HCT116 (cell line): ENCODE results near the gene SLFNL1. TPM values are rescaled to one million over a fixed set of nuclear protein-coding genes. Genes with fewer than 3 reads are reported as not detected.

Experiments
- ATAC-seq: fragments of 200-7000 bp; cut with Tn5 transposase; 2 replicates; pipeline ENCODE4 v1.9.1; 2020; ENCODE audit warnings: mild to moderate bottlenecking, moderate library complexity
- BruUV-seq: library from RNA; stranded (reverse); fragments of 400-500 nt; replicated peaks from 2 replicates; lab custom pipeline; 2021; lab: Mats Ljungman, UMichigan
- CTCF ChIA-PET: fragments of 300-600 bp; sonication (Branson Sonifier 250); formaldehyde crosslinking; loops from one replicate; lab custom pipeline; 2021; ENCODE audit warnings: antibody characterized with exemption; lab: Charles Lee
- POLR2A ChIA-PET: fragments of 300-600, 350-600 bp; sonication (Branson Sonifier 250); formaldehyde crosslinking; loops from one replicate; lab custom pipeline; 2021; ENCODE audit warnings: antibody characterized with exemption; lab: Charles Lee
- RAD21 ChIA-PET, 2 experiments: fragments of 300-600 bp; sonication (Branson Sonifier 250); formaldehyde crosslinking; loops; one replicate each; lab custom pipeline; 2023; ENCODE audit warnings: low total read pairs in 2 of 2; ENCODE audit not compliant: uncharacterized antibody in 2 of 2, unreplicated experiment in 2 of 2, low non-redundant PET in 1 of 2; lab: Charles Lee
- DNase-seq: peaks from one replicate; pipeline ENCODE4 v3.0.0-alpha.2; 2010; ENCODE audit warnings: low read depth, low spot score
- H2AFZ ChIP-seq: fragments of 200-600 bp; shearing (Covaris generic), sonication (generic); 2 replicates; pipeline ENCODE4 v1.6.1; 2017; ENCODE audit warnings: low read depth, mixed run types, mixed read lengths, antibody characterized with exemption, low read length; ENCODE audit not compliant: poor library complexity, severe bottlenecking
- H3K27ac ChIP-seq: 2 replicates; pipeline ENCODE4 v1.5.1; 2012; ENCODE audit warnings: low read depth, low read length
- H3K27me3 ChIP-seq: fragments of 200-600 bp; sonication (generic); 2 replicates; pipeline ENCODE4 v1.6.1; 2016; ENCODE audit warnings: mixed run types, low read length, mixed read lengths; ENCODE audit not compliant: insufficient read depth
- H3K36me3 ChIP-seq, 2 experiments: fragments of 200-500 bp in 1 of 2; fragments of 200-600 bp in 1 of 2; sonication (Bioruptor generic) in 1 of 2; sonication (generic) in 1 of 2; 2 replicates each; pipeline versions ENCODE4 v1.5.1 to v1.6.1; 2014 to 2016; ENCODE audit warnings: low read length in 2 of 2, inconsistent platforms in 1 of 2, mixed read lengths in 1 of 2, mixed run types in 1 of 2; ENCODE audit not compliant: insufficient read depth in 2 of 2, control insufficient read depth in 1 of 2
- H3K4me1 ChIP-seq, 2 experiments: fragments of 200-600 bp in 1 of 2; sonication (generic) in 1 of 2; 2 replicates each; pipeline versions ENCODE4 v1.5.1 to v1.6.1; 2012 to 2017; ENCODE audit warnings: low read length in 2 of 2, inconsistent platforms in 1 of 2, mild to moderate bottlenecking in 1 of 2, mixed read lengths in 1 of 2, mixed run types in 1 of 2, moderate library complexity in 1 of 2; ENCODE audit not compliant: insufficient read depth in 2 of 2, control insufficient read depth in 1 of 2
- H3K4me2 ChIP-seq: fragments of 200-600 bp; sonication (generic); 2 replicates; pipeline ENCODE4 v1.6.1; 2017; ENCODE audit warnings: mixed run types, low read length, mixed read lengths
- H3K4me3 ChIP-seq, 2 experiments: fragments of 200-600 bp in 1 of 2; sonication (generic) in 1 of 2; replicated peaks in 1 of 2; 2 replicates each; pipeline ENCODE4 v1.5.1; 2011 to 2016; ENCODE audit warnings: low read length in 2 of 2, control low read depth in 1 of 2, low read depth in 1 of 2, mild to moderate bottlenecking in 1 of 2, mixed read lengths in 1 of 2, mixed run types in 1 of 2
- H3K79me2 ChIP-seq: fragments of 200-600 bp; sonication (generic); 2 replicates; pipeline ENCODE4 v1.6.1; 2017; ENCODE audit warnings: mild to moderate bottlenecking, mixed run types, low read length, moderate library complexity, mixed read lengths; ENCODE audit not compliant: insufficient read depth
- H3K9ac ChIP-seq: fragments of 200-600 bp; sonication (generic); 2 replicates; pipeline ENCODE4 v1.6.1; 2016; ENCODE audit warnings: low read length, mixed read lengths
- H3K9me2 ChIP-seq: fragments of 200-600 bp; sonication (generic), shearing (Covaris generic); 2 replicates; pipeline ENCODE4 v1.6.1; 2017; ENCODE audit warnings: mixed run types, mild to moderate bottlenecking, moderate library complexity; ENCODE audit not compliant: insufficient read depth
- H3K9me3 ChIP-seq, 2 experiments: fragments of 200-500 bp in 1 of 2; fragments of 200-600 bp in 1 of 2; sonication (Bioruptor generic) in 1 of 2; sonication (generic) in 1 of 2; 2 replicates each; pipeline ENCODE4 v1.6.1; 2014 to 2017; ENCODE audit warnings: low read length in 2 of 2, mixed read lengths in 2 of 2, inconsistent platforms in 1 of 2, low read depth in 1 of 2, mild to moderate bottlenecking in 1 of 2, mixed run types in 1 of 2, moderate library complexity in 1 of 2; ENCODE audit not compliant: control insufficient read depth in 1 of 2, insufficient read depth in 1 of 2
- H4K20me1 ChIP-seq: fragments of 200-600 bp; sonication (generic), shearing (Covaris generic); 2 replicates; pipeline ENCODE4 v1.6.1; 2017; ENCODE audit warnings: mixed run types, mild to moderate bottlenecking, moderate library complexity; ENCODE audit not compliant: insufficient read depth
- ATF3 ChIP-seq: IDR thresholded peaks from 2 replicates; pipeline ENCODE4 v1.6.1; 2012
- CEBPB ChIP-seq: IDR thresholded peaks from 2 replicates; pipeline ENCODE4 v1.6.1; 2012; ENCODE audit warnings: low read depth
- CTCF ChIP-seq, 3 experiments: fragments of 200-600 bp in 1 of 3; sonication (generic) in 1 of 3; IDR thresholded peaks in 2 of 3; conservative IDR thresholded peaks in 1 of 3; 2 replicates each; pipeline ENCODE4 v1.5.1; 2012 to 2017; ENCODE audit warnings: low read depth in 2 of 3, low read length in 2 of 3, antibody characterized with exemption in 1 of 3, borderline replicate concordance in 1 of 3, control low read depth in 1 of 3, mild to moderate bottlenecking in 1 of 3, mixed read lengths in 1 of 3, mixed run types in 1 of 3, moderate library complexity in 1 of 3; ENCODE audit not compliant: insufficient read depth in 1 of 3
- FOSL1 ChIP-seq: IDR thresholded peaks from 2 replicates; pipeline ENCODE4 v1.6.1; 2012; ENCODE audit warnings: low read depth
- MAX ChIP-seq: IDR thresholded peaks from 2 replicates; pipeline ENCODE4 v1.6.1; 2012
- POLR2A ChIP-seq: IDR thresholded peaks from 2 replicates; pipeline ENCODE4 v1.7.0; 2011; ENCODE audit warnings: borderline replicate concordance; ENCODE audit not compliant: insufficient read depth, insufficient read length; ENCODE audit errors: extremely low read depth
- POLR2AphosphoS5 ChIP-seq: IDR thresholded peaks from 2 replicates; pipeline ENCODE4 v1.6.1; 2011; ENCODE audit warnings: mild to moderate bottlenecking, low read depth, low read length, moderate library complexity
- RAD21 ChIP-seq: IDR thresholded peaks from 2 replicates; pipeline ENCODE4 v1.6.1; 2012; ENCODE audit warnings: low read depth, mild to moderate bottlenecking
- SIN3A ChIP-seq: IDR thresholded peaks from 2 replicates; pipeline ENCODE4 v1.6.1; 2012; ENCODE audit warnings: low read depth
- SP1 ChIP-seq: IDR thresholded peaks from 2 replicates; pipeline ENCODE4 v1.6.1; 2012; ENCODE audit warnings: low read depth
- SRF ChIP-seq: IDR thresholded peaks from 2 replicates; pipeline ENCODE4 v1.6.1; 2012; ENCODE audit warnings: low read depth
- ZBTB33 ChIP-seq: IDR thresholded peaks from 2 replicates; pipeline ENCODE4 v1.6.1; 2011; ENCODE audit warnings: mild to moderate bottlenecking, low read length, moderate library complexity; ENCODE audit not compliant: insufficient replicate concordance; ENCODE audit errors: extremely low read depth
- ZFX ChIP-seq: fragments of 450-650 bp; IDR thresholded peaks from 2 replicates; pipeline ENCODE4 v1.6.1; 2017
- intact Hi-C: fragments of 100-400 bp; cut with micrococcal nuclease; formaldehyde crosslinking; loops from 2 replicates; pipeline ENCODE4 v1.10.0; 2022
- total RNA-seq: library from RNA; stranded (reverse); gene quantifications from one replicate; pipeline ENCODE4 v1.2.1, GENCODE V29; 2021; ENCODE audit not compliant: unreplicated experiment

The SLFNL1 gene
- total RNA-seq, 1 experiment from 2014 or later, result 0.20 TPM

GRCh38 chr1:41044187-41044586 lies 22.7 kb upstream of the SLFNL1 start:
- DNase-seq, result no peak
- intact Hi-C loops, result no loop called here
- no peaks in the 10 kb centered on the region for H3K9me3 ChIP-seq
- H3K4me1 ChIP-seq, result no peaks in the 10 kb centered on the region
- RAD21 ChIA-PET, result no interaction called here
- H3K4me3 ChIP-seq, result no peak overlapping the region
- H3K9ac ChIP-seq, result no peak overlapping the region
- no peak for TF ChIP-seq ZFX
- no peak for TF ChIP-seq MAX
- TF ChIP-seq, all 23 proteins: peak for 0
- no TSS peak for BruUV-seq
- H4K20me1 ChIP-seq, result no peaks in the 10 kb centered on the region
- peaks cover 0 to 9% of the 10 kb centered on the region in 2 experiments; a peak in 1 of 4 replicates for H3K36me3 ChIP-seq
- H3K27ac ChIP-seq, result no peak overlapping the region
- ATAC-seq, result no peak
- POLR2A ChIA-PET, result no interaction called here
- no peaks in the 10 kb centered on the region for H3K79me2 ChIP-seq
- CTCF ChIA-PET, result no interaction called here
- H3K4me2 ChIP-seq, result no peak overlapping the region
- H2AFZ ChIP-seq, result no peak overlapping the region
- H3K9me2 ChIP-seq, result no peaks in the 10 kb centered on the region
- no peaks in the 10 kb centered on the region for H3K27me3 ChIP-seq

- DNase-seq, result no peak
- H3K36me3 ChIP-seq, result peaks cover 7 to 8% of the 10 kb centered on the region in 2 experiments; a peak in 1 of 4 replicates
- no peak overlapping the region for H3K9ac ChIP-seq
- no peaks in the 10 kb centered on the region for H3K4me1 ChIP-seq
- RAD21 ChIA-PET, result no interaction called here
- H2AFZ ChIP-seq, result no peak overlapping the region
- TF ChIP-seq CEBPB (no peak), CTCF (IDR thresholded peaks at IDR 0.05 in 2 of 3, conservative IDR thresholded peaks at IDR 0.05 in 1 of 3; ENCODE audit: borderline replicate concordance in 1 of 3, insufficient read depth in 1 of 3, low read depth in 2 of 3, low read length in 2 of 3) (no peak), POLR2A (no peak), SIN3A (no peak), POLR2AphosphoS5 (no peak), RAD21 (no peak), ZBTB33 (no peak), SP1 (no peak), ATF3 (no peak), FOSL1 (no peak), SRF (no peak)
- no peak overlapping the region for H3K4me3 ChIP-seq
- H3K27ac ChIP-seq, result no peak overlapping the region
- H4K20me1 ChIP-seq, result no peaks in the 10 kb centered on the region
- H3K27me3 ChIP-seq, result no peaks in the 10 kb centered on the region
- POLR2A ChIA-PET, result no interaction called here
- intact Hi-C loops, result no loop called here
- no peaks in the 10 kb centered on the region for H3K9me3 ChIP-seq
- no peaks in the 10 kb centered on the region for H3K79me2 ChIP-seq
- ATAC-seq, result no peak
- H3K4me2 ChIP-seq, result no peak overlapping the region
- CTCF ChIA-PET, result no interaction called here
- H3K9me2 ChIP-seq, result no peaks in the 10 kb centered on the region
- no TSS peak for BruUV-seq
Observed at GRCh38 chr1:41041614-41042270, 20.2 kb upstream of the SLFNL1 start.
